Measurements from ENCODE around the gene ARF3. TPM values are rescaled to one million over a fixed set of nuclear protein-coding genes. Genes with fewer than 3 reads are reported as not detected.

The ARF3 gene
- total RNA-seq, 1 experiment from 2014 or later, result 256 TPM

GRCh38 chr12:48998497-48999353 lies 41.4 kb upstream of the ARF3 start (continued):
- TF ChIP-seq IRF1 (CRISPR knock-in tag; IDR thresholded peaks at IDR 0.05) (0 out of 2 replicates have a peak, but pooled peaks have one; percentile 28), USF2 (CRISPR knock-in tag; IDR thresholded peaks at IDR 0.05) (no peak; the same call in 1 of the 2 replicates), ZSCAN18 (CRISPR knock-in tag; IDR thresholded peaks at IDR 0.05) (no peak), TP53 (CRISPR knock-in tag; IDR thresholded peaks at IDR 0.05) (peak; percentile 90), CTCF (IDR thresholded peaks at IDR 0.05) (no peak), ZNF219 (CRISPR knock-in tag; IDR thresholded peaks at IDR 0.05; ENCODE audit: borderline replicate concordance) (peak; percentile 84; the same call in 1 of the 2 replicates), RELA (CRISPR knock-in tag; IDR thresholded peaks at IDR 0.05; ENCODE audit: borderline replicate concordance) (0 out of 2 replicates have a peak, but pooled peaks have one; percentile 51), ZNF138 (CRISPR knock-in tag; conservative IDR thresholded peaks at IDR 0.05) (peak; percentile 57; the same call in 1 of the 2 replicates), NFATC4 (CRISPR knock-in tag; IDR thresholded peaks at IDR 0.05) (no peak), ZMAT4 (CRISPR knock-in tag; IDR thresholded peaks at IDR 0.05) (no peak), GRHL2 (CRISPR knock-in tag; IDR thresholded peaks at IDR 0.05; ENCODE audit: insufficient replicate concordance, severe bottlenecking) (no peak), ARID4B (CRISPR knock-in tag; IDR thresholded peaks at IDR 0.05; ENCODE audit: borderline replicate concordance) (peak; percentile 91; the same call in 1 of the 2 replicates), MYBL2 (CRISPR knock-in tag; IDR thresholded peaks at IDR 0.05) (0 out of 2 replicates have a peak, but pooled peaks have one; percentile 42), ZNF232 (CRISPR knock-in tag; IDR thresholded peaks at IDR 0.05) (peak; percentile 91), USF1 (CRISPR knock-in tag; IDR thresholded peaks at IDR 0.05) (peak; percentile 62; the same call in 1 of the 2 replicates), SMAD3 (CRISPR knock-in tag; IDR thresholded peaks at IDR 0.05; ENCODE audit: borderline replicate concordance) (peak; percentile 94)

All from WTC11 (cell line).